Measurements from ENCODE around the gene TNS3.

GRCh38 chr7:47301657-47302295 is 280.1 kb downstream of the TNS3 start:
- TF ChIP-seq CTCF (conservative IDR thresholded peaks at IDR 0.05) (no peak), EZH2 (IDR thresholded peaks at IDR 0.05; ENCODE audit: low read depth) (no peak)
